Activated CD4-positive, alpha-beta T cell treated with anti-CD3 and anti-CD28 coated beads for 4 hours (primary cell): ENCODE results near the gene ZSCAN25.
"Not testable (repeated sequence)": the region's sequence is repeated elsewhere in the genome, so short reads cannot be mapped to it uniquely, and the experiment has no call there.

Experiments used
- DNase-seq, 2 donors: peaks; one replicate each; pipeline ENCODE4 v3.0.0-alpha.2; 2020

Gene ZSCAN25

GRCh38 chr7:99652671-99653070, 35.9 kb downstream of the ZSCAN25 start:
- no peak for DNase-seq

GRCh38 chr7:99653269-99653668, 36.5 kb downstream of the ZSCAN25 start:
- DNase-seq = not testable (repeated sequence)

GRCh38 chr7:99653754-99654153, 37.0 kb downstream of the ZSCAN25 start:
- no peak for DNase-seq

GRCh38 chr7:99654626-99655025, 37.9 kb downstream of the ZSCAN25 start:
- DNase-seq = not testable (repeated sequence)

- not testable (repeated sequence) for DNase-seq
Observed at GRCh38 chr7:99657879-99658278, 41.1 kb downstream of the ZSCAN25 start.

GRCh38 chr7:99665312-99666012, 48.7 kb downstream of the ZSCAN25 start:
- DNase-seq = no peak

GRCh38 chr7:99666013-99666395, 49.3 kb downstream of the ZSCAN25 start:
- DNase-seq = no peak

GRCh38 chr7:99667179-99667578, 50.4 kb downstream of the ZSCAN25 start:
- no peak for DNase-seq

- DNase-seq = no peak
Observed at GRCh38 chr7:99668541-99668940, 51.8 kb downstream of the ZSCAN25 start.

- DNase-seq = no peak
Observed at GRCh38 chr7:99669782-99670181, 53.0 kb downstream of the ZSCAN25 start.

GRCh38 chr7:99672573-99672972, 55.8 kb downstream of the ZSCAN25 start:
- DNase-seq = no peak

- no peak for DNase-seq
Observed at GRCh38 chr7:99674995-99675742, 58.4 kb downstream of the ZSCAN25 start.

- DNase-seq = no peak
Observed at GRCh38 chr7:99677013-99677647, 60.4 kb downstream of the ZSCAN25 start.

GRCh38 chr7:99677648-99678045, 60.9 kb downstream of the ZSCAN25 start:
- no peak for DNase-seq

GRCh38 chr7:99679032-99679399, 62.3 kb downstream of the ZSCAN25 start:
- DNase-seq = no peak

GRCh38 chr7:99679400-99680191, 62.9 kb downstream of the ZSCAN25 start, which contains the start of gene CYP3A5:
Gene CYP3A5 (minus strand): TSS chr7:99679996. CDS start chr7:99679896, 100 bp downstream.
- DNase-seq = no peak
